Measurements from ENCODE around the gene WDR59.

DNA sequence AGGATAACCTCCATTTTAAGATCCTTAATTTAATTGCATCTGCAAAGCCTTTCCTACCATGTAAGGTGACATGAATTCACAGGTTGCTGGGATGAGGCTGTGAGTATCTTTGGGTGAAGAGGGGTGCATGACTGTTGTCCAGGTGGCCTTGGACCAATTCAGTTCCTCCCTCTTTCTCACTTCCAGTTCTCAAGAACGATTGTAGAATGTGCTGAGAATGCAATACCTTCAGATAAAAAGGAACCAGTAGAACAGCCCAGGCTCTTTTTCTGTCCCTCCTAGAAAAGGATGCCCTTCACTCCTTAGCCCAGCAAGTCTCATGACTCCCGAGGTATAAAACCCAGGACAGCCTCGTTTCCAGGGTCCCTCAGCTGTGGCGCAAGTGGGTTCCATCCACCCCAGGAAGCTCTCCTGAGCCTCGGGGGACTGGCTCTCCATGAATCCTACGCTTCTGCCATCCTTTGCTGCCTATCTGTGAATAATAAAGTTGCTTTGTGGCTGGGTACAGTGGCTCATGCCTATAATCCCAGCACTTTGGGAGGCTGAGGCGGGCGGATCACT, 148.7 kb downstream of the WDR59 start:
- TF ChIP-seq CREM (IDR thresholded peaks at IDR 0.05; ENCODE audit: low read depth) (no peak), MYNN (IDR thresholded peaks at IDR 0.05) (no peak), MYNN (CRISPR knock-in tag; IDR thresholded peaks at IDR 0.05) (no peak), HDAC6 (IDR thresholded peaks at IDR 0.05; ENCODE audit: low read depth, low read length) (no peak), WHSC1 (IDR thresholded peaks at IDR 0.05; ENCODE audit: low read length) (no peak), BMI1 (IDR thresholded peaks at IDR 0.05; ENCODE audit: low read length) (no peak), ZNF274 (IDR thresholded peaks at IDR 0.05; ENCODE audit: borderline replicate concordance, low read depth, low read length) (no peak), RB1 (IDR thresholded peaks at IDR 0.05; ENCODE audit: low read depth) (no peak)
- TF ChIP-seq, protein P1, sequence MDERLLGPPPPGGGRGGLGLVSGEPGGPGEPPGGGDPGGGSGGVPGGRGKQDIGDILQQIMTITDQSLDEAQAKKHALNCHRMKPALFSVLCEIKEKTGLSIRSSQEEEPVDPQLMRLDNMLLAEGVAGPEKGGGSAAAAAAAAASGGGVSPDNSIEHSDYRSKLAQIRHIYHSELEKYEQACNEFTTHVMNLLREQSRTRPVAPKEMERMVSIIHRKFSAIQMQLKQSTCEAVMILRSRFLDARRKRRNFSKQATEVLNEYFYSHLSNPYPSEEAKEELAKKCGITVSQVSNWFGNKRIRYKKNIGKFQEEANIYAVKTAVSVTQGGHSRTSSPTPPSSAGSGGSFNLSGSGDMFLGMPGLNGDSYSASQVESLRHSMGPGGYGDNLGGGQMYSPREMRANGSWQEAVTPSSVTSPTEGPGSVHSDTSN (CRISPR knock-in tag; IDR thresholded peaks at IDR 0.05; ENCODE audit: low read depth): no peak
- TF ChIP-seq, protein P1 (tag; conservative IDR thresholded peaks at IDR 0.05; ENCODE audit: low read depth): no peak
- TF ChIP-seq, protein P2, sequence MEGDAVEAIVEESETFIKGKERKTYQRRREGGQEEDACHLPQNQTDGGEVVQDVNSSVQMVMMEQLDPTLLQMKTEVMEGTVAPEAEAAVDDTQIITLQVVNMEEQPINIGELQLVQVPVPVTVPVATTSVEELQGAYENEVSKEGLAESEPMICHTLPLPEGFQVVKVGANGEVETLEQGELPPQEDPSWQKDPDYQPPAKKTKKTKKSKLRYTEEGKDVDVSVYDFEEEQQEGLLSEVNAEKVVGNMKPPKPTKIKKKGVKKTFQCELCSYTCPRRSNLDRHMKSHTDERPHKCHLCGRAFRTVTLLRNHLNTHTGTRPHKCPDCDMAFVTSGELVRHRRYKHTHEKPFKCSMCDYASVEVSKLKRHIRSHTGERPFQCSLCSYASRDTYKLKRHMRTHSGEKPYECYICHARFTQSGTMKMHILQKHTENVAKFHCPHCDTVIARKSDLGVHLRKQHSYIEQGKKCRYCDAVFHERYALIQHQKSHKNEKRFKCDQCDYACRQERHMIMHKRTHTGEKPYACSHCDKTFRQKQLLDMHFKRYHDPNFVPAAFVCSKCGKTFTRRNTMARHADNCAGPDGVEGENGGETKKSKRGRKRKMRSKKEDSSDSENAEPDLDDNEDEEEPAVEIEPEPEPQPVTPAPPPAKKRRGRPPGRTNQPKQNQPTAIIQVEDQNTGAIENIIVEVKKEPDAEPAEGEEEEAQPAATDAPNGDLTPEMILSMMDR (IDR thresholded peaks at IDR 0.05 in 2 of 3, conservative IDR thresholded peaks at IDR 0.05 in 1 of 3; ENCODE audit: insufficient read depth in 2 of 3, low read depth in 1 of 3, low read length in 3 of 3): no peak
